ENCODE results near the gene LAMB1.
"Not testable (repeated sequence)": the region's sequence is repeated elsewhere in the genome, so short reads cannot be mapped to it uniquely, and the experiment has no call there.

The LAMB1 gene

DNA sequence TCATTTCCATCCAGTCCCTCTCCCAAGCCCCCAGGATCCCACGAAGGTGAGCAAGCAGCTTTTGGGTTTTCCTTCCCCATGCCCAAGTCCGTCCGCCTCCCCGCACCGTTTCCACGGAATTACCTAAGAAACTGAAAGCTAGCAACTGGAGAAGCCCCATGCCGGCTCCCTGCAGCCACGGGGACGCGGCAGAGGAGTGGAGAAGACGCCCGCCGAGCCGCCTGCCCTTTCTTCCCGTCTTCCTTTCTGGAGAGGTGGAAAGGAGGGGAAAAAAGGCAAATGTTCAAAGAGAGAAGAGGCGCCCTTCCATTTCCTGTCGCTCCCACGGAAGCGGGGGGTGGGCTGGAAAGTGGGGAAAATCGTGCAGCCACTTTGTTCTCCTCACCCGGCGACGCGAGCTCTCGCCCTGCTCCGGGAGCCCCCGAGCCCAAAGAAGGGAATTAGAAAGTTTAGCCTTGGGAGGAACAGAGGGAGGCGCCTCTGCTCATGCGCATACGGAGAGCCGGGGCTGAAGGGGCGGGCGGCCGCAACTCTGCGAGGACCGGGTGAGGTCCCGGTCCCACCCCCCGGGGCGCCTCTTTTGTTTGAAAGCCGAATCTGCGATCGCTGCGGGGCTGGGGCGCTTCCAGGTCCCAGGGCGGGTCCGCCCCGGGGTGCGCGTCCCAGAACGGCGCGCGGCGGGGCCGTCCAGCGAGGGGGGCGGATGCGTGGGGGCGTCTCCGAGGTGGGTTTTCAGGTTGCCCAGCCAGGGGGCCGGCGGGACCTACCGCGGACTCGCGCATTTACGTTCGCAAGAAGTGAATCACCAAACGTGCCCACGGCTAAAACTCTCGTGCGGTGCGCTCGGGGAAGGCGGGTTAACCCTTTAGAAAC, at the start of gene LAMB1:
Gene LAMB1 (minus strand): TSS at position 436 of the 873 bp plus-strand sequence. CDS start 276 bp downstream, at position 160.
- DNase-seq (ENCODE audit: low spot score) = no peak

DNA sequence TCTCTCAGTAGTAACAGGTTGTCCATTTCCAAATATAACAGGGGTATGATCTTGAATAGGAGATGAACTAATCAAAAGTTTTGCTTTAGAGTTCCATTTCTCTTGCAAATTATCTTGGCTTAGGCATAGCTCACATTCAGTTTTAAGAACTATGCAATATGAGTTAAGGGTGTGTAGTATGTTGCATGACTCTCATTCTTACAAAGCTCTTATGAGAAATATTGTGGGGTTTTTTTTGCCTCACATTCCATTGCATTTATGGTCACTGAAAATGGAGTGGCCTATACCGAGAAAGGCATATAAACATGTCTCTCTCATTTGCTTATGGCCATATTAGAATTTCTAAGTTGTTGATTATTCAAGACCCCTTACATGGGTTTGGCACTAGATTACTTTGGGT, 48.5 kb upstream of the LAMB1 start:
- no peak for DNase-seq (ENCODE audit: low spot score)

DNA sequence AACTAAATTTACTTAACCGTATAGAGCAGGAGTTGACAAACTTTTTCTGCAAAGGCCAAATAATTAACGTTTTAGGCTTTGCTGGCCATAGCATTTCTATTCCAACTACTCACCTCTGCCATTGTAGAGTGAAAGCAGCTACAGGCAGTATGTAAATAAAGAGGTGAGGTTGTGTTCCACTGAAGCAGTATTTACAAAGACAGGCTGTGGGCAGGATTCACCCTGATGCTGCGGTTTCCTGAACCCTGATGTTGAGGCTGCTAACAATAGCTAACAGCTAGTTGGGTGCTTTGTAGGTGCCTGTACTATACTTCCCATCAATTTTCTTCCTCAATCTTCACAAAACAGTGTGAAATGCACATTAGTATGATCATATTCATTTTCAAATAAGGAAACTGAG, 47.0 kb upstream of the LAMB1 start:
- no peak for DNase-seq (ENCODE audit: low spot score)

DNA sequence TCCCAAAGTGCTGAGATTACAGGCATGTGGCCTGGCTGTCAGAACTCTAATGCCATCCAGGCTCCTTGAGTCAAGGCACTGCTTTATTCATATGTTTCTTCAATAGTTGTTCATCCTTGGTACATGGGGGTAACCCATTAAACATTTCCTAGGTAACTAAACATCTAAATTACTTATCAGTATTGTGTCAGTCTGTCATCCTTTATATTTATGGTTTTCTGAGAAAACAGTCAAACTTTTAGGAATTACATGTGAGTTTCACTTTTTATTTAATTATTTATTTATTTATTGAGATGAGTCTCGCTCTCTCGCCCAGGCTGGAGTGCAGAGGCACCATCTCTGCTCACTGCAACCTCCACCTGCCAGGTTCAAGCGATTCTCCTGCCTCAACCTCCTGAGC, 45.5 kb upstream of the LAMB1 start:
- no peak for DNase-seq (ENCODE audit: low spot score)

DNA sequence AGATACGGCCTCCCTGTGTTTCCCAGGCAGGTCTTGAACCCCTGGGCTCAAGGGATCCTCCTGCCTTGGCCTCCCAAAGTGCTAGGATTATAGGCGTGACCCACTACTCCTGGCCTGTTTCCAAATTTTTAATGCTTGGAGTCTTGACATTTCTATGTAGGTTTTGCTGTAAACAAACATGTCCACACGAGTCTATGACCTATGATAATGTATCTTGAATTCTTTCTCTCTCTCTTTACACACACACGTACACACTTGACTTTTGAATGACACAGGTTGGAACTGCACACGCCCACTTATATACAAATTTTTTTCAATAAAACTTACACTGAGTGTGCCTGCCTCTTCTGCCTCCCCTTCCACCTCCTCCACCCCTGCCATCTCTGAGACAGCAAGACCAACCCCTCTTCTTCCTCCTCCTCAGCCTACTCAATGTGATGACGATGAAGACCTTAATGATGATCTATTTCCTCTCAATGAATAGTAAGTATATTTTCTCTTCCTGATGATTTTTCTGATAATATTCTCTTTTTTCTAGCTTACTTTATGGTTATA, 44.1 kb upstream of the LAMB1 start:
- DNase-seq (ENCODE audit: low spot score) = no peak

DNA sequence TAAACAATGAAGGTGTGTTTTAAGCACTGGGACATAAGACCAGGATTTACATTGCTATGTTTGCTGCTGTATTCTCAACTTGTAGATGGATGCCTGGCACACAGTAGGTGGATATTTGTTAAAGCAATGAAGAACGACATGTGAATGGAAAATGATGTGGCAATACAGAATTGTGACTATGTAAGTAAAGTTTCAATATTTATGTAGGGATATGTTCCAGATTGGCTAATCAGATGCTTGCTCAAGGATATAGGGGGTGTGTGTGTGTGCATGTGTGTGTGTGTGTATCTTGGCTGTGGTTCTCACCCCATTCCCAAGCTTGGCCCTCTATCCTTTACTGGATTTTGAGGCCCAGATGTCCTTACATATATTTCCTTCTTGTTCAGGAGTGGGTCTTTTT, 42.7 kb upstream of the LAMB1 start:
- no peak for DNase-seq (ENCODE audit: low spot score)

DNA sequence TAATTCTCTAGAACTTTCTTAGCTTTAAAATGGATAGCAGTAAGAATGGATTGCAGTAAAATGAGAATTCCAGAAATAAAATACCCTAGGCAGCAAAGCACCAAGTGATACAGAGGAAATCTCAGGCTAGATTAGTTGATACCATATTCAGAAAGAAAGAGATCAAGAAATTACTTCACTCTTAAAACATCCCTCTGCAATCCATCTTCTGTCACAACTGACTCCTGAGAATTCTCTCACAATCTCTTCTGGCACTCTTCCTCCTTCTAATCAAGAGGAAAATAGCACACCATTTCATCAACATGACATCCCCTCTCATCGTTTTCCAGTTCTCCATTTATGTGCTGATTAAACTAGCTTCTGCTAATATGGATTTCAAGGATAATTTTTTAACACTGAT, 42.2 kb upstream of the LAMB1 start:
- no peak for DNase-seq (ENCODE audit: low spot score)

DNA sequence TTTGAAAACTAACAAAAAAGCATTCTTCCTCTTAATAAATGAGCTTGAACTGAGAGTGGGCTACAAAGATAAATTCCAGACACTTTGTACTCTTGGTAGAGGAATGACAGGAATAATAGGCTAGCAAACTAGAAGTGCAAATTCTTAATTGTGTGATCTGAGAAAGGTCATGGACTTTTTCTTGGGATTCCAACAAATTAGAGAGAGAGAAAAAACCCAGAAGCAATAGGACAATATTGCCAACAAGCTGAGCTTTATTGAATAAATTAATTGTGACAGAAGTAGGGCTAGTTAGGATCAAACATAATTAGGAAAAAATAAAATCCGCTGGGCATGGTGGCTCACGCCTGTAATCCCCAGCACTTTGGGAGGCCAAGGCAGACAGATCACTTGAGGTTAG, 41.4 kb upstream of the LAMB1 start:
- DNase-seq (ENCODE audit: low spot score) = no peak

DNA sequence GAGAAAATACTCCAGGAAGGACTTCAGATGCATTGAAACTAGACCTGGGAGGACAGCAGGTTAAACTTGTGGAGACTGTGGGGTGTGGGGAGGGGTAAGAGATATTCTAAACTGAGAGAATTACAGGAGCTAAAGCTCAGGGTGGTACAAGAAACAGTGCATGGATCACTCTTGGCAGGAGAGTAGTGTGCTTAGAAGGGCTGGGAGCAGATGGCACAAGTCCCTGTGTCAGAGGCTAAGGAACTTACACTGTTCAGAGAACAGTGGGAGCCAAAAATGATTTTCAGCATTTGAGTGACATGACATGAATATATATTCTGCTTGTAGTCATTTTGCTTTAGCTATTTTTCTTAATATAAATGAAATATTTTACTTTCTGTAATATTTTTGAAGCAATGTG, 36.0 kb upstream of the LAMB1 start:
- DNase-seq (ENCODE audit: low spot score) = no peak

DNA sequence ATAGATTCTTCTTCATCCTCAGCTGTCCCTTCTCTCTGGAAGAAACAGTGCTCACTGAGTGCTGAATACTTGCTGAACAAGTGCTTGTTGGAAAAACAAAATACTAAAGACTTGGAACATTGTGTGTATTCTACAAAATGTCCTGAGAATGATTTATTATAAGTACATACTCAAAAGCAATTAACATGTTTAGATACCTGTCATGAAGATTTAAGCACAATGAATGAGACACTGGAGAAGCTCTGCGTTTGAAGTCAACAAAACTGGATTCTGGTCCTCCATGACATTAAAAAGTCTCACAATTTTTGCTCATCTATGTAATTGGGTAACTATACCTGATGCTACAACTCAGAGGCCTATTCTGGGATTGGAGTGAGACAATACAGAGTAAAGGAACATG, 34.8 kb upstream of the LAMB1 start:
- DNase-seq (ENCODE audit: low spot score) = no peak

DNA sequence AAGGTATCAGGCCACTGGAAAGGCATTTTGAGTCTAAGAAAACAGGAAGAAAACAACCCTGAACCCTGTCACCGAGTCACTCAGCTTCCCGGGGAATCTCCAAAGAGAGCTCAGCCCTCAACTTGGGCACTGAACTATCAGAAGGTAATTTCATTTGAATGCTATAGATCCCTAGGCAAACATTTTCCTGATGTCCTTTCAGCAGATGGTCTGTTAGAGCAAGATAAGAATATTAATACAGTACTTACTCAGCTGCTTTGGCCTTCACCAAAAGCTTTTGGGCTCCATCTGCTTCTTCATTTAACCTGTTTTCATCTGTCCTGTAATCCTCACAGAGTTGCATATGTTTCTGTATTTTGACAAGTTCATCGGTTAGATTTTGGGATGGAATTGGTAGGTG, 34.2 kb upstream of the LAMB1 start:
- no peak for DNase-seq (ENCODE audit: low spot score)

DNA sequence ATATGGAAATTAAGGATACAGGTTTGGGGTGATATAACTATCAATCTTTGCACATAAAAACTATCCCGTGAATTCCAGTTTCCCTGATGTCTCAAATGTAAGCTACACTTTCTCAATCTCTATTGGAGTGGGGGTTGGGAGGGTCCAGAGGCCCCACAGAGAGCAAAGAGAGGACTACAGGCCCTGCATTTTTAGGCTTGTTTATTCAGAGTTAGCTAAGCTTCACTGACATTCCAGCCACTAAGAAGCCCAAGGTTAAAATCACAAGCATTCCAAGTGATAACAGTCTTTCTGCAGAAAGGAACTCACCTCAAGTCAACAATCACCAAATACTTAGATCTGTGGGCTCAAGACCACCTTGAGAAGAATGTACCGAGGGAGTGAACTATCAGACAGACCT, 31.6 kb upstream of the LAMB1 start:
- no peak for DNase-seq (ENCODE audit: low spot score)

DNA sequence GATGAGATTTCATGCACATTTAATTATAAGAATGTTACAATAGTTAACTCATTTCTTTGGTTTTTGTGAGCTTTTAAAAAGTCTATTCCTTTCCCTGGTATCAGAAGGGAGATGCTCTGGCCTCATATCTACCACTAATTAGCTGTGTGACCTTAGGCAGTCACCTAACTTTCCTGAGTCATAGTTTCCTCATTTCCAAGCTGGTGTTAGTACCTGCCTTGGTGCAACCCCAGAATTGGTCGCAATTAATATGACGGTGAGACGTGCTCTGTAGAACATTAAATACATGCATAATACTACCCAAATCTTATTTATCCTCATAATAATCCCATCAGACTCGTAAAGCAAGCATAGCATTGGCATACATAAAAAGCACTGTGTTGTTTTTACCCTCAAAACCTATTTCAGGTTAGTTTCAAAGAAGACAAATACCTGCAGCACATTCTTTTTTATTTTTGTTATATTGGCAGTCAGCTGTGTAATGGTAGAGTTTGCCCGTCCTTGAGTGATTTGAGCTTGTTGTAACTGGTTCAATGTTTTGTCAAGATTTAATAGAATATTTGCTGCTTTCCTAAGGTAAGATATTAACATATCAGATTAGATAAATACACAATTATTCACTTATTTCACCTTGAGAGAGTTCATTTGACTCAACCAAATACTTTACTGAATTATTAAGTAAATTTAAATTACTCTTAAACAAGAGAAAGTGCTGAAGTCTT, 31.0 kb upstream of the LAMB1 start:
- no peak for DNase-seq (ENCODE audit: low spot score)

DNA sequence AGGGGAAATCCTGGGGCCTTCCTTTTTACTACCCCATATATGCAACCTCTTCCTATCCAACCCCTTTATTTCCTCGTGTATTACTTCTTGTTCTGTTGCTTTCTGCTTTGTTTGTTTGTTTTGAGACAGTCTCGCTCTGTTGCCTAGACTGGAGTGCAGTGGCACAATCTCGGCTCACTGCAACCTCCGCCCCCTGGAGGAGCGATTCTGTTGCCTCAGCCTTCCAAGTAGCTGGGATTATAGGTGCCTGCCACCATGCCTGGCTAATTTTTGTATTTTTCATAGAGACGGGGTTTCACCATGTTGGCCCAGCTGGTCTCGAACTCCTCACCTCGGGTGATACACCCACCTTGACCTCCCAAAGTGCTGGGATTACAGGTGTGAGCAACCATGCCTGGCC, 30.3 kb upstream of the LAMB1 start:
- not testable (repeated sequence) for DNase-seq (ENCODE audit: low spot score)

DNA sequence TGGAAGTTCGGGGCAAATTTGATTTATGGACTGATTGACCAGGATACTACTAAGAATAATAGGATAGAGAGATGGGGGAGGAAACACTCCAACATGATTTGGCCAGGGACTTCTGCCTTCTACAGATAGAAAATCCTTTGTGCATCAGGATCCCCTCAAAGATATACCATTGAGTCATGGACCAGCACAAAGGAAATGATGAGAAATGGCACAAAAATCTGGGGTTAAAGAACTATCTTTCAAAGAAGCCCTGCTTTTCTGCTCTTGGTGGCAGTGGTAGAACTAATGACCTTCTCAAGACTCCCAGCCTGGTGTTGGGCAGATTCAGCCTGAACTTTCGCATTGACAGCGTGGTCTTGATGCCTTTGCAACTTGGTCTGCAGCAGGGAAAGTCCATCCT, 27.6 kb upstream of the LAMB1 start:
- DNase-seq (ENCODE audit: low spot score) = no peak

DNA sequence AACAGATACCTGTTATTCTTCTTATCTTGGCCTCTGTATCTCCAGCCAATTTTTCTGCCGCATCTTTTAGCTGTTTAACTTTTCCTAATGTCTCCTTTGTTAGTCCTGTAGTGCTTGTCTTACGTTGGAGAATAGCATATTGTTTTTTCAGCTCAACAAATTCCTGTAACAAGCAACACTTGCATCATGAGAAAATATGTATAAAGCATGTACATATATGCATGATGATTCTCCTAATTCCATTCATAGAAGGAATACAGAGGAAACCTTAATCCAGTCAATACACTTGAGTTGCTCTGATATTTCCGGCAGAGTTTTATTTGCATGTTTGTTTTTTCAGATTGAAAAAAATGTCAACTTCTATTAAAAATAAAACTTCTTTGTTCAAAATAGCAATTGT, 26.1 kb upstream of the LAMB1 start:
- DNase-seq (ENCODE audit: low spot score) = no peak

DNA sequence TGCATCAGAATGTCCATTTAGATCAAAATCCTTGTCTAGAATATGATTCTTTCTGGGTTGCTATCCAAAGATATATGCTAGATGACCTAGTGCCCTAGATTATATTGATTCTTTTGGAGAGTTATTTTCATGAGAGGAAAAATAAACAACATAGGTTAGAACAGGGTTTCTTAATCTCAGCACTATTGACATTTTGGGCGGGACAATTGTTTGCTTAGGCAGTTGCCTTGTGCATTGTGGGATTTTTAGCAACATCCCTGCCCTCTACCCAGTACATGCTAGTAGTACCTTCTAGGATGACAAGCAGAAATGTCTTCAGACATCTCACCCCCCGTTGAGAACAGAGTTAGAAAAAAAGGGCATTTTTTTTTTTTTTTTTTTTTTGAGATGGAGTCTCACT, 25.1 kb upstream of the LAMB1 start:
- DNase-seq (ENCODE audit: low spot score) = no peak

DNA sequence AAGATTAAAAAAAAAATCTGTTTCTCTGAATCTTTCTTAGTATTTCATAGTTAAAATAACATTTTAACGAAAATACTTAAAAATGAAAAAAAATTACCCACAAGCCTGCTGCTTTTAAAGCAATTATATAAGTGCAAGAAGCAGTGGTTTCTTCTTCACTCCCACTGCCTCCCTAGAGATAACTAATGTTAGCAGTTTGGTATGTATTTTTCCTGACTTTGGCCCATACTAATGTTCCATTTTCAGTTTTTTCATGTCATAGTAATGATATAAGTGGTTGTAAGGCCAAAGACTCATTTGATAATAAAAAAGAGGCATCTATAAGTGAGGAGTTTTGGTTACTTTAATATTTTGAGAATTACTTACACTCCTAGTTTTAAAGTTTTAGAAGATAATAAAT, 24.3 kb upstream of the LAMB1 start:
- no peak for DNase-seq (ENCODE audit: low spot score)

DNA sequence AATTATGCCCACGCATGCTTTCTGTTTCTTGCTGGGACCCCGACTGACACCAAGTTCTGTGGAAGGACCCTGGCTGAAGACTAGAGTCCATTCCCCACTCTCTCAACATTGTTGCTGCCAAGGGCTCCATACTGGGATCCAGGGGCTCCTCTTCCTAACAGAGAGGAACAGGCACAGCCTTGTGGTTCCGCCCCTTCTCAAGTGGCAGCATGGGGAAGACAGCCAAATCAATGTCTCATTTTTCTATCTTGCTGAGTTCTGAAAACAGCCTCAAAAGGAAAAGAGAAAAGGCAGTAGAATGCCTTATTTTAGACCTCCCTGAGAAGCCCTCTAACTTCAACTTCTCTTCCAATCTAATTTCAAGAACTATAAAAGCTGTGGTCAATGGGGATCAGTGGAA, 23.7 kb upstream of the LAMB1 start:
- DNase-seq (ENCODE audit: low spot score) = no peak

DNA sequence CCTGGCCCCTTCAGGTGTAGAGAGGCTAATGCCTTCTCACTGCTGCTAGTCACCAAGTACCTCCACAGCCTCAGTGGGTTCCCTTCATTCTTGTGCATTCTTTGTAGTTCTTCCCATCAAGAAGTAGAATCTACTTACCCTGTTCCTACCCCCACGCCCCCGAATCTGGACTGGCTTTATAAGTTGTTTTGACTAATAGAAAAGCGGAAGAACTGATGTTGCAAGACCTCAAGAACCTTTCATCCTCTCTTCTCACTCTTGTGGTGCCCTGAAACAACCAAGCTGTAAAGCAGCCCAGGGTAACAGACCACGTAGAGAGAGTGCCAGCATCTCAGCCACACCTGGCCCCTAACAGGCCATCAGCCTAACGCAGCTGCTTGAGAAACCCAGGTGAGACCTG, 23.2 kb upstream of the LAMB1 start:
- DNase-seq (ENCODE audit: low spot score) = no peak

DNA sequence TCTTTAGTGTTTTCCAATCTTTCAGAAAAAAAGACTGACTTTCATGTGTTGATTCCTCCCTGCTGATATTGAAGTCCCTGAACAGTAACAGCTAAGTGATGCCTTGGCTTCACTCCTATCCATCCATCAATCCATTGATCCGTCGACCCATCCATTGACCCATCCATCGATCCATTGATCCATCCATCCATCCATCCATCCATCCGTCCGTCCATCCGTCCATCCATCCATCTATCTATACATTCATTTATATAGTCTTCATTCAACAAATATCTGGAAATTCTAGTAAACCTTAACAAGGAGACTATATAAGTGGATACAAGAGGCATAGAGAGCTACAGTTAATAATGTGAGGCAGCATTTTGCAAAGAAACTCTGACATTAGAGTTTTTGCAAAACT, 21.6 kb upstream of the LAMB1 start:
- no peak for DNase-seq (ENCODE audit: low spot score)

DNA sequence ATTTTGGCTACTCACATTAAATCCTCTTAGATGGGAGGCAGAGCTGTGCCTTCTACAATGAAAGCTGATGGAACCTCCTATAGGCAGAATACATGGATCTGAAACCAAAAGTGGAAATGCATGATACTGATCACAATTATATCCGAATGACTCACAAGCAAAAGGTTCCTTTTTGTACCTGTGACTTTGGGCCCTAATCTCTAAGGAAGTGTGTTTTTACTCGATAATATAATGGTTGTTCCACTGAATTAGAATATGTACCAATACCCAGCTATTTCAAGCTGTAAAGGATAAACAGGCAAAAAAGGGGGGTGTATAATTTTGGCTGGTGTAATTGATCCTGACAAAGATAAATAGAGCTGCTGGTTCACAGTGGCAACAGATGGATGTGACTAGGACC, 17.6 kb upstream of the LAMB1 start:
- DNase-seq (ENCODE audit: low spot score) = no peak

DNA sequence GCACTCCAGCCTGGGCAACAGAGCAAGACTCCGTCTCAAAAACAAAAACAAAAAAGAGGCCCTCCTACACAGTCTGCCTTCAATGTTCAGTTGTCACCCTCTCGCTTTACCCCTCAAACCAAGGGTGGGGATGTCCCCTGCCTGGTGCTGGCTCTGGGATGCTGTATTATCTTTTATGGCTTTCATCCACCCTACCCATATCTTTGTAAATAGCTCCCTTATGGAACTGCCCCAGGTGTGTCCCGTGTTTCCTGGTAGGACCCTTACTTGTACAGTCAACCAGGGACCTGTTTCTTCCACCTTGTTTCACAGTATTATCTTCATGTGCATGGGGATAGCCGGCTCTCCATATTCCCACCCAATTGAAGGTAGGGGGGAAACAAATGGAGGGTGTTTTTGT, 15.7 kb upstream of the LAMB1 start:
- DNase-seq (ENCODE audit: low spot score) = no peak

Measured in CD4-positive, alpha-beta T cell treated with Interleukin-15 for 4 hours (primary cell).